IMR-90 (cell line): ENCODE results near the gene CREBZF. TPM values are rescaled to one million over a fixed set of nuclear protein-coding genes. Genes with fewer than 3 reads are reported as not detected.

Experiments
- ATAC-seq: fragments of 200-7000 bp; cut with Tn5 transposase; 2 replicates; pipeline ENCODE4 v1.9.1; 2020; ENCODE audit warnings: low read depth, mild to moderate bottlenecking, moderate library complexity
- BruUV-seq: library from RNA; stranded (reverse); fragments of 400-500 nt; replicated peaks from 2 replicates; lab custom pipeline; 2021; lab: Mats Ljungman, UMichigan
- CTCF ChIA-PET: fragments of 300-600 bp; formaldehyde crosslinking; extraction: SDS; loops from one replicate; lab custom pipeline; 2021; ENCODE audit warnings: antibody characterized with exemption; lab: Yijun Ruan, JAX
- POLR2A ChIA-PET: fragments of 300-600 bp; sonication (Branson Sonifier 250); formaldehyde crosslinking; loops from one replicate; lab custom pipeline; 2022; ENCODE audit warnings: antibody characterized with exemption; ENCODE audit not compliant: unreplicated experiment; lab: Charles Lee
- DNase-seq: peaks from one replicate; pipeline ENCODE4 v3.0.0; 2013
- H2AFZ ChIP-seq: replicated peaks from 2 replicates; pipeline ENCODE3; 2013; ENCODE audit warnings: low read length, mild to moderate bottlenecking; ENCODE audit not compliant: poor library complexity
- H2AK5ac ChIP-seq: 2 replicates; pipeline ENCODE4 v1.6.1; 2013; ENCODE audit warnings: low read depth, low read length, inconsistent platforms
- H2AK9ac ChIP-seq: replicated peaks from 2 replicates; pipeline ENCODE3; 2013; ENCODE audit warnings: mild to moderate bottlenecking, low read depth, low read length, moderate library complexity; ENCODE audit not compliant: poor library complexity
- H2BK120ac ChIP-seq: 2 replicates; pipeline ENCODE4 v1.6.1; 2013; ENCODE audit warnings: low read depth, low read length, inconsistent platforms
- H2BK15ac ChIP-seq: 3 replicates; pipeline ENCODE4 v1.6.1; 2013; ENCODE audit warnings: low read depth, low read length, inconsistent platforms
- H2BK20ac ChIP-seq: 2 replicates; pipeline ENCODE4 v1.6.1; 2013; ENCODE audit warnings: low read depth, mild to moderate bottlenecking, inconsistent platforms, low read length, moderate library complexity
- H2BK5ac ChIP-seq: 2 replicates; pipeline ENCODE4 v1.6.1; 2013; ENCODE audit warnings: mild to moderate bottlenecking, low read depth, low read length, inconsistent platforms; ENCODE audit not compliant: poor library complexity, severe bottlenecking
- H3K14ac ChIP-seq: replicated peaks from 2 replicates; pipeline ENCODE4 v1.6.1; 2013; ENCODE audit warnings: low read depth, low read length, inconsistent platforms
- H3K18ac ChIP-seq: 2 replicates; pipeline ENCODE4 v1.6.1; 2013; ENCODE audit warnings: low read depth, low read length, control low read depth
- H3K23ac ChIP-seq: 2 replicates; pipeline ENCODE4 v1.6.1; 2013; ENCODE audit warnings: low read depth, low read length, inconsistent platforms
- H3K27ac ChIP-seq: 2 replicates; pipeline ENCODE4 v1.5.1; 2013; ENCODE audit warnings: mild to moderate bottlenecking, control low read depth, low read length; ENCODE audit not compliant: insufficient read depth
- H3K27me3 ChIP-seq: 2 replicates; pipeline ENCODE4 v1.6.1; 2013; ENCODE audit warnings: low read length; ENCODE audit not compliant: control insufficient read depth, insufficient read depth
- H3K36me3 ChIP-seq: 2 replicates; pipeline ENCODE4 v1.6.1; 2013; ENCODE audit warnings: low read length, mixed read lengths; ENCODE audit not compliant: control insufficient read depth, insufficient read depth
- H3K4ac ChIP-seq: 2 replicates; pipeline ENCODE4 v1.6.1; 2013; ENCODE audit warnings: low read depth, low read length, inconsistent platforms
- H3K4me1 ChIP-seq: 2 replicates; pipeline ENCODE4 v1.6.1; 2013; ENCODE audit warnings: low read length, mixed read lengths; ENCODE audit not compliant: control insufficient read depth, insufficient read depth
- H3K4me2 ChIP-seq: 2 replicates; pipeline ENCODE4 v1.6.1; 2013; ENCODE audit warnings: low read depth, mild to moderate bottlenecking, control low read depth, low read length, moderate library complexity
- H3K4me3 ChIP-seq: 2 replicates; pipeline ENCODE4 v1.5.1; 2013; ENCODE audit warnings: low read depth, mild to moderate bottlenecking, control low read depth, low read length, moderate library complexity; ENCODE audit not compliant: insufficient read depth
- H3K56ac ChIP-seq: 2 replicates; pipeline ENCODE4 v1.6.1; 2013; ENCODE audit warnings: low read length, inconsistent platforms; ENCODE audit not compliant: insufficient read depth; ENCODE audit errors: extremely low read depth
- H3K79me1 ChIP-seq, 2 experiments: 2 replicates each; pipeline ENCODE4 v1.6.1; 2013; ENCODE audit warnings: low read length in 2 of 2, inconsistent platforms in 1 of 2, low read depth in 1 of 2
- H3K9ac ChIP-seq: 2 replicates; pipeline ENCODE4 v1.6.1; 2013; ENCODE audit warnings: low read depth, low read length, control low read depth
- H3K9me1 ChIP-seq: 2 replicates; pipeline ENCODE4 v1.6.1; 2013; ENCODE audit warnings: low read length, inconsistent platforms; ENCODE audit not compliant: insufficient read depth
- H3K9me3 ChIP-seq: 2 replicates; pipeline ENCODE4 v1.6.1; 2013; ENCODE audit warnings: low read length; ENCODE audit not compliant: control insufficient read depth, insufficient read depth
- H4K20me1 ChIP-seq: 2 replicates; pipeline ENCODE4 v1.6.1; 2013; ENCODE audit warnings: low read length, inconsistent platforms; ENCODE audit not compliant: insufficient read depth
- H4K5ac ChIP-seq: 2 replicates; pipeline ENCODE4 v1.6.1; 2013; ENCODE audit warnings: mild to moderate bottlenecking, low read depth, low read length, control low read depth
- H4K8ac ChIP-seq, 2 experiments: 2 replicates each; pipeline ENCODE4 v1.6.1; 2013; ENCODE audit warnings: low read depth in 2 of 2, low read length in 2 of 2, control low read depth in 1 of 2, inconsistent platforms in 1 of 2
- H4K91ac ChIP-seq: 2 replicates; pipeline ENCODE4 v1.6.1; 2013; ENCODE audit warnings: low read depth, low read length, inconsistent platforms; ENCODE audit not compliant: insufficient read depth
- CEBPB ChIP-seq: IDR thresholded peaks from 2 replicates; pipeline ENCODE4 v1.6.1; 2012; ENCODE audit warnings: low read depth, low read length, improper control_type of control experiment
- CHD1 ChIP-seq: IDR thresholded peaks from 2 replicates; pipeline ENCODE4 v1.6.1; 2012; ENCODE audit warnings: low read depth, low read length, improper control_type of control experiment
- FOS ChIP-seq: fragments of 150-350 bp; IDR thresholded peaks from 2 replicates; pipeline ENCODE4 v1.6.1; 2016; ENCODE audit warnings: low read depth, low read length
- MAFK ChIP-seq: IDR thresholded peaks from 2 replicates; pipeline ENCODE4 v1.6.1; 2012; ENCODE audit warnings: low read depth, low read length, improper control_type of control experiment
- MAZ ChIP-seq: IDR thresholded peaks from 2 replicates; pipeline ENCODE4 v1.6.1; 2012; ENCODE audit warnings: low read depth, mild to moderate bottlenecking, low read length, improper control_type of control experiment, moderate library complexity, borderline replicate concordance
- MXI1 ChIP-seq: IDR thresholded peaks from 2 replicates; pipeline ENCODE4 v1.6.1; 2012; ENCODE audit warnings: low read depth, mild to moderate bottlenecking, low read length, moderate library complexity, borderline replicate concordance
- NFE2L2 ChIP-seq: fragments of 150-350 bp; IDR thresholded peaks from 2 replicates; pipeline ENCODE4 v1.6.1; 2016; ENCODE audit warnings: low read depth, mild to moderate bottlenecking, low read length
- POLR2A ChIP-seq: IDR thresholded peaks from 2 replicates; pipeline ENCODE4 v1.6.1; 2012; ENCODE audit warnings: mild to moderate bottlenecking, low read depth, low read length
- RAD21 ChIP-seq: IDR thresholded peaks from 2 replicates; pipeline ENCODE4 v1.6.1; 2012; ENCODE audit warnings: low read length, improper control_type of control experiment
- RFX5 ChIP-seq: IDR thresholded peaks from 2 replicates; pipeline ENCODE4 v1.8.0; 2012; ENCODE audit warnings: low read depth, mild to moderate bottlenecking, low read length, moderate library complexity
- SMC3 ChIP-seq: fragments of 150-350 bp; IDR thresholded peaks from 2 replicates; pipeline ENCODE4 v1.6.1; 2016; ENCODE audit warnings: low read depth, mild to moderate bottlenecking, antibody characterized with exemption, low read length, moderate library complexity
- WGBS, 2 experiments: methylation state at CpG; one replicate each; pipeline versions ENCODE4 v1.1.5 to v1.1.7; 2013; ENCODE audit warnings: missing lambda C conversion rate in 2 of 2; ENCODE audit not compliant: insufficient read length in 1 of 2; ENCODE audit errors: extremely low coverage in 2 of 2; 5-methylcytosine and 5-hydroxymethylcytosine counted together
- dilution Hi-C: fragments of 300-500 bp; cut with HindIII; formaldehyde crosslinking; loops from one replicate; pipeline ENCODE4 v1.14.3; 2018; ENCODE audit warnings: low sequenced_read_pairs; ENCODE audit not compliant: unreplicated experiment
- in situ Hi-C: fragments of 300-500 bp; cut with MboI; formaldehyde crosslinking; loops from 3 replicates; pipeline ENCODE4 v1.14.3; 2019; ENCODE audit warnings: low sequenced_read_pairs, inconsistent platforms, mixed read lengths
- intact Hi-C: fragments of 100-400 bp; cut with micrococcal nuclease; formaldehyde crosslinking; loops from 2 replicates; pipeline ENCODE4 v1.10.0; 2022
- polyA plus RNA-seq, 3 experiments: library from polyadenylated mRNA; depleted of rRNA; stranded (reverse); fragments of >200 nt; gene quantifications; 2 replicates each; pipeline ENCODE4 v1.2.3, GENCODE V29; 2012; ENCODE audit warnings: low replicate concordance in 1 of 3
- total RNA-seq: library from RNA; depleted of rRNA; stranded (reverse); fragments of >200 nt; gene quantifications from 2 replicates; pipeline ENCODE4 v1.2.3, GENCODE V29; 2012
- TF ChIP-seq, protein P1 (sequence below): fragments of 150-350 bp; IDR thresholded peaks from 2 replicates; pipeline ENCODE4 v1.6.1; 2017; ENCODE audit warnings: mild to moderate bottlenecking, antibody characterized with exemption, low read length, low read depth
- TF ChIP-seq, protein P2 (sequence below): fragments of 150-350 bp; IDR thresholded peaks from 2 replicates; pipeline ENCODE4 v1.6.1; 2016; ENCODE audit warnings: low read depth, mild to moderate bottlenecking, low read length, moderate library complexity, borderline replicate concordance

The CREBZF gene
- total and polyA plus RNA-seq, 2 of the 4 experiments (the other 2 are of a cell fraction), result 12.5 to 17.7 TPM

- H3K9me3 ChIP-seq, result no peaks in the 10 kb centered on the region
- ATAC-seq (no peak), DNase-seq (no peak)
- no peak overlapping the region for H3K18ac ChIP-seq
- H2AK5ac ChIP-seq, result no peak overlapping the region
- BruUV-seq, result no TSS peak
- peaks cover 0 to 22% of the 10 kb centered on the region in 2 experiments; a peak in 3 of 4 replicates for H3K79me1 ChIP-seq
- in situ Hi-C loops (no loop called here), intact Hi-C loops (no loop called here), dilution Hi-C loops (no loop called here)
- no peaks in the 10 kb centered on the region for H3K9me1 ChIP-seq
- no peak overlapping the region for H3K27ac ChIP-seq
- no peak overlapping the region for H3K23ac ChIP-seq
- H3K4ac ChIP-seq, result no peak overlapping the region
- no peaks in the 10 kb centered on the region for H3K27me3 ChIP-seq
- no peak overlapping the region for H4K91ac ChIP-seq
- TF ChIP-seq MAFK, result no peak
- TF ChIP-seq MXI1, result no peak
- TF ChIP-seq, protein P1, sequence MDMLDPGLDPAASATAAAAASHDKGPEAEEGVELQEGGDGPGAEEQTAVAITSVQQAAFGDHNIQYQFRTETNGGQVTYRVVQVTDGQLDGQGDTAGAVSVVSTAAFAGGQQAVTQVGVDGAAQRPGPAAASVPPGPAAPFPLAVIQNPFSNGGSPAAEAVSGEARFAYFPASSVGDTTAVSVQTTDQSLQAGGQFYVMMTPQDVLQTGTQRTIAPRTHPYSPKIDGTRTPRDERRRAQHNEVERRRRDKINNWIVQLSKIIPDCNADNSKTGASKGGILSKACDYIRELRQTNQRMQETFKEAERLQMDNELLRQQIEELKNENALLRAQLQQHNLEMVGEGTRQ, result no peak
- no peak for TF ChIP-seq RFX5
- no peak for TF ChIP-seq CEBPB
- no peak for TF ChIP-seq RAD21
- no peak for TF ChIP-seq CHD1
- no peak for TF ChIP-seq FOS
- no peak for TF ChIP-seq SMC3
- no peak for TF ChIP-seq MAZ
- TF ChIP-seq, protein P2, sequence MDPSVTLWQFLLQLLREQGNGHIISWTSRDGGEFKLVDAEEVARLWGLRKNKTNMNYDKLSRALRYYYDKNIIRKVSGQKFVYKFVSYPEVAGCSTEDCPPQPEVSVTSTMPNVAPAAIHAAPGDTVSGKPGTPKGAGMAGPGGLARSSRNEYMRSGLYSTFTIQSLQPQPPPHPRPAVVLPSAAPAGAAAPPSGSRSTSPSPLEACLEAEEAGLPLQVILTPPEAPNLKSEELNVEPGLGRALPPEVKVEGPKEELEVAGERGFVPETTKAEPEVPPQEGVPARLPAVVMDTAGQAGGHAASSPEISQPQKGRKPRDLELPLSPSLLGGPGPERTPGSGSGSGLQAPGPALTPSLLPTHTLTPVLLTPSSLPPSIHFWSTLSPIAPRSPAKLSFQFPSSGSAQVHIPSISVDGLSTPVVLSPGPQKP, result no peak
- TF ChIP-seq POLR2A, result no peak
- no peak for TF ChIP-seq NFE2L2
- WGBS, 2 experiments, result no CpG with 5 or more reads among the region's 1 CpG
- no peak overlapping the region for H4K8ac ChIP-seq
- H2AFZ ChIP-seq, result no peak overlapping the region
- H2BK15ac ChIP-seq, result no peak overlapping the region
- no peak overlapping the region for H2BK5ac ChIP-seq
- no peak overlapping the region for H4K5ac ChIP-seq
- POLR2A ChIA-PET, result no interaction called here
- H4K20me1 ChIP-seq, result peaks cover 37% of the 10 kb centered on the region
- no peak overlapping the region for H3K4me3 ChIP-seq
- CTCF ChIA-PET, result no interaction called here
- no peak overlapping the region for H2BK20ac ChIP-seq
- H3K56ac ChIP-seq, result no peak overlapping the region
- no peak overlapping the region for H2AK9ac ChIP-seq
- H3K36me3 ChIP-seq, result peaks cover 10% of the 10 kb centered on the region
- H3K9ac ChIP-seq, result no peak overlapping the region
- H3K14ac ChIP-seq, result no peak overlapping the region
- H3K4me2 ChIP-seq, result no peak overlapping the region
- H3K4me1 ChIP-seq, result no peaks in the 10 kb centered on the region; the same call in 1 of the 2 replicates
- H2BK120ac ChIP-seq, result no peak overlapping the region
These were observed 6.7 kb downstream of the CREBZF start for GRCh38 chr11:85658180-85658579.
